GM21786 (cell line): ENCODE measurements around the gene MAST1.
"Not testable (repeated sequence)": the region's sequence is repeated elsewhere in the genome, so short reads cannot be mapped to it uniquely, and the experiment has no call there.

Source experiments
- ATAC-seq: cut with Tn5 transposase; IDR thresholded peaks from one replicate; pipeline ENCODE4 v1.9.1; 2021; ENCODE audit not compliant: unreplicated experiment

MAST1 gene

DNA sequence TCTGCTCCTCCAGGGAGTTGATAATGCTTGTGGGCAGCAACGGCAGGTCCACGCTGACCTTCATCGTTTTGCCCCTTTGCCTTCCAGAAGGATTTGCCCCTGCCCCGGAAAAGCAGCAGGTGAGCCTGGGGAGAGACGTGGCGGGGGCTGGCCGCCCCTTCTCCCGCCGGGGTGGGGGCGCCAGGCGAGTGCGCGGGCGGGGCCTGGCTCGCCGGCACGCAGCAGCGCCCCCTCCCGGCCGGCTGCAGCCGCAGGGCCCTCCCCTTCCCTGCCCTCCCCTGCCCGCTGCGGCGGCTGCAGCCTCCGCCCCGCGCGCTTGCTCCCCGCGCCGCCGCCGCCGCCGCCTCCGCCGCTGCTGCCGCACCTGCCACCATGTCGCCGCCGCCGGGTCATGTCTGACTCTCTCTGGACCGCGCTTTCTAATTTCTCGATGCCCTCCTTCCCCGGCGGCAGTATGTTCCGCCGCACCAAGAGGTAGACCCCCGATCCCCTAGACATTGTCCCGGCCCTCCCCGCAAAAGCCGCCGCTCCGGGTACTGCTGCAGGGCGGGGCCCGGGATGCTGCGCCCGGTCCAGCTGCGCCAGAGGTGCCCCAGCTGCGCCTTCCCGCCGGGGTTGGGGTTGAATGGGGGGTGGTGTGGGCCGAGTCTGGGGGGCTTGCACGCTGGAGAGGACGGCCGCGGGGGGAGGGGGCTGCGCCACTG is at the start of gene MAST1:
Gene MAST1 (plus strand): TSS at position 334 of the 704 bp plus-strand sequence. CDS start 58 bp downstream, at position 392.
- ATAC-seq: no peak

DNA sequence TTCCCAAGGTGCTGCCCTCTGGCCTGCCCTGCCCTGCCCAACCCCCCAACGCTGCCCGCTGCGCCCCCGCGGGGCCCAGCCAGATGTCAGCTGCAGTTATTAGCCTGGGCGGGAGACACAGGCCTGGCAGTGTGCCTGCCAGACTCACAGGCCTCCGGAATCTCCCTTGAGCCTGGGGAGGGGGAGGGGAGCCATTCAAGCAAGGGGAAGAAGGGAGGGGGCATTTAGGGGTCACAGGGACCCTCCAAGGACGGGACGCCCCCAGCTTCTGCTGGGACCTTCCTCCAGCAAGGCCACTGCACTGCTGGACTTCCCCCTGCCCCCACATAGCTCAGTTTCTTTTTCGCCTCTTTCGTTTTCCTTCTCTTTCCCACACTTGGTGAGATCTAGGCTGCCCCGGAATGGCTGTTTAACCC is 49.6 kb upstream of the MAST1 start:
- no peak for ATAC-seq

DNA sequence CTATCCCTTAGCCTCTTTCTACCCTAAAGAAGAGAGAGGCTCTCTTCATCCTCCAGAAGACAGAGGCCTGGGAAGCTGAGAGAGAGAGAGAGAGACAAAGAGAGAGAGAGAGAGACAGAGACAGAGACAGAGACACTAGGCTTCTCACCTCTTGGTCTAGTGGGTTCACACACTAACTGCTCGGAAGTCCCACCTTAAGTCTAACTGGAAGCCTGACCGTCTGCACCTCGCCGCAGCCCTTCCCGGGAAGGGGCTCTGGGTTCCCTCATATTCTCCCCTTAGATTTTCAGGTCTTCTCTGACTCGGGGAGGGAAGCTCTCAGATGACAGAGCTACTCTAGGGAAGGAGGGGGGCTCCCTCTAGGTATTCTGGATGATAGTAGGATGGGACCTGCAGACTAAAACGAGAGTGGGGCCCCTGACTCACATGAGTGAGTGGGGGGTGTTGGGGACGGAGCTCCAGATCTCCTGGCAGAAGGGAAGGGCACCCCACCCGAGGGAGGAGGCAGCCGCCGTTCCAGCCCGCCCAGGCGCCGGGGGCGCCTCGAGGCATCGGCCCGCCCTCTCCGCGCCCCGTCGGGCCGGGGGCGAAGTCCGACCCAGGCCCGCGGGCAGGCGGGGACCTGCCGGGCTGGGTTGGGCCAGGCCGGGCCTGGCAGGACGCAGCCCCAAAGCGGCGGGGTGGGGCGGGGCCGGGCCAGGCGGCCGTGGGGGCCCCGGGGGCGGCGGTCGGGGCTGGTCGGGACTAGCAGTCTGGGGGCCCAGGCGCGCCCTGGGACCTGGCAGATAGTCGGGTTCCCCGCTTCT is 49.0 kb upstream of the MAST1 start:
- no peak for ATAC-seq

DNA sequence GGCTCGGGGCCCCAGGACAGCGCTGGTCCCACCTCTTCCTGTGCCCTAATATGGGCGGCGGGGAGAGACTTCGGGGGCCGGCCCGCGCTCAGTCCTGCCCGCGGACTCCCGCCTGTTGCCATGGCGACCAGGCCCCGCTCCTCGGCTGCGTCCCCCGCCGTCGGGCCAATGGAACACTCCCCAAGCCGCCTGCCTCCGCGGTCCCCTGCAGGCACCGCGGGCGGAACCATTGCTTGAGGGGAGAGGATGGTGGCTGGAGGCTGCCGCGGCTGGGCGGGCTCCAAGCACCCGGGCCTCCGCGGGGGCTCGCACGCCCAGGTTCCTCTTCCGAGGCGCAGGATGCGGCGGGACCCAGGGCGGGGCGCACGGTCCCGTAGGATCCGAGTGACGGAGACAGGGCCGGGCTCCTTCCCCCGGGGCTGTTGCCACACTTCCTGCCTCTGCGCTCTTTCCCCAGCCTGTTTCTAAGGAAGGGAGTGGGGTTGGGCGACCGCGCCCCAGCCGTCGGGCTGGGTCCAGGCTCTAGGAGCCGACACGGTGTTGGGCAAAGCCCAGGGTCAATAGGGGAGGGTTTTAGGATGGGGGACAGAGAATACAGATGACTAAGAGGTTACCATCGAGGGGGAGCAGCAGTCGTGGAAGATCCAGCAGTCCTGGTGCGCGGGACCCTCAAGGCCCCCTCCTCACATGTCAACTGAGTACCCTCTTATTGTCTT is 48.3 kb upstream of the MAST1 start:
- ATAC-seq: peak; percentile 37

DNA sequence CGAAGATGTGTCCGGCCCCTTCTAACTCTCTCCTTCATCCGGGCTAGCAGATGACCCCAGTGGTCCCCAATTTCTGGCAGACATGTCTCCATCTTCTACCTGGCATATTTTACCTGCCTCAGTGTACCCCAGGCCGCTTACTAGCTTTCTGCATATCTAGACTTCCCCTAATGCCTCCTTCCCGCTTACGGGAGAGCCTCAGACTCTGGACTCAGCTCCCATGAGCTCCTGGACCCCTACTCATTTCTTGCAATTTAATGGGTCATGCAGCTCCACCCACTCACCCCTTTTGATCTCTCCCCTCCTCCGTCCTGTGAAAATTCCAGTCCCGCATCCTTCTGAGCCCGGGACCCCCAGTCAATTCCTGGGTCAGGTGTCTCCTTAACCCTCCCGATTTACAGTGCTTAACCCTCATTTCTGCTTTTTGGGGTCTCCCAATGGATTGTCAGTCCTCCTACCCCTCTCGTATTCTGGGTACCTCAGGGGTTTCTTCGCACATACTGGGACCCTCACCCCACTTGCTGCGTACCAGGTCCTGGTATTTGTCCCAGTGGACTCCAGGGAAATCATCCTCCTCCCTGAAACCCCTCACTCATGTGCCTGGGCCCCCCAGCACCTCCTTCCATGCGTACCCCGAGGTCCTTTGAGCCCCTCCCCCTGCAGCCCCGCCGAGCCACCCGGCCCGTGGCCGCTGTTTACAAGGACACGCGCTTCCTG is 47.5 kb upstream of the MAST1 start:
- ATAC-seq: no peak

DNA sequence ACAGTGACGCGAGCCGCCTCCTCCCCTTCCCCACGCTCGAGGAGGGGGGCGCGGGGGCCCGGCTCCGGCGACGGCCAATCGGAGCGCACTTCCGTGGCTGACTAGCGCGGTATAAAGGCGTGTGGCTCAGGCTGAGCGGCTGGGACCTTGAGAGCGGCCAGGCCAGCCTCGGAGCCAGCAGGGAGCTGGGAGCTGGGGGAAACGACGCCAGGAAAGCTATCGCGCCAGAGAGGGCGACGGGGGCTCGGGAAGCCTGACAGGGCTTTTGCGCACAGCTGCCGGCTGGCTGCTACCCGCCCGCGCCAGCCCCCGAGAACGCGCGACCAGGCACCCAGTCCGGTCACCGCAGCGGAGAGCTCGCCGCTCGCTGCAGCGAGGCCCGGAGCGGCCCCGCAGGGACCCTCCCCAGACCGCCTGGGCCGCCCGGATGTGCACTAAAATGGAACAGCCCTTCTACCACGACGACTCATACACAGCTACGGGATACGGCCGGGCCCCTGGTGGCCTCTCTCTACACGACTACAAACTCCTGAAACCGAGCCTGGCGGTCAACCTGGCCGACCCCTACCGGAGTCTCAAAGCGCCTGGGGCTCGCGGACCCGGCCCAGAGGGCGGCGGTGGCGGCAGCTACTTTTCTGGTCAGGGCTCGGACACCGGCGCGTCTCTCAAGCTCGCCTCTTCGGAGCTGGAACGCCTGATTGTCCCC is 46.8 kb upstream of the MAST1 start, which contains the start of gene JUNB:
Gene JUNB (plus strand): TSS at position 142 of the 706 bp plus-strand sequence. CDS start 286 bp downstream, at position 428.
- ATAC-seq: peak; percentile 22

DNA sequence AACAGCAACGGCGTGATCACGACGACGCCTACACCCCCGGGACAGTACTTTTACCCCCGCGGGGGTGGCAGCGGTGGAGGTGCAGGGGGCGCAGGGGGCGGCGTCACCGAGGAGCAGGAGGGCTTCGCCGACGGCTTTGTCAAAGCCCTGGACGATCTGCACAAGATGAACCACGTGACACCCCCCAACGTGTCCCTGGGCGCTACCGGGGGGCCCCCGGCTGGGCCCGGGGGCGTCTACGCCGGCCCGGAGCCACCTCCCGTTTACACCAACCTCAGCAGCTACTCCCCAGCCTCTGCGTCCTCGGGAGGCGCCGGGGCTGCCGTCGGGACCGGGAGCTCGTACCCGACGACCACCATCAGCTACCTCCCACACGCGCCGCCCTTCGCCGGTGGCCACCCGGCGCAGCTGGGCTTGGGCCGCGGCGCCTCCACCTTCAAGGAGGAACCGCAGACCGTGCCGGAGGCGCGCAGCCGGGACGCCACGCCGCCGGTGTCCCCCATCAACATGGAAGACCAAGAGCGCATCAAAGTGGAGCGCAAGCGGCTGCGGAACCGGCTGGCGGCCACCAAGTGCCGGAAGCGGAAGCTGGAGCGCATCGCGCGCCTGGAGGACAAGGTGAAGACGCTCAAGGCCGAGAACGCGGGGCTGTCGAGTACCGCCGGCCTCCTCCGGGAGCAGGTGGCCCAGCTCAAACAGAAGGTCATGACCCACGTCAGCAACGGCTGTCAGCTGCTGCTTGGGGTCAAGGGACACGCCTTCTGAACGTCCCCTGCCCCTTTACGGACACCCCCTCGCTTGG is 46.1 kb upstream of the MAST1 start:
- no peak for ATAC-seq

DNA sequence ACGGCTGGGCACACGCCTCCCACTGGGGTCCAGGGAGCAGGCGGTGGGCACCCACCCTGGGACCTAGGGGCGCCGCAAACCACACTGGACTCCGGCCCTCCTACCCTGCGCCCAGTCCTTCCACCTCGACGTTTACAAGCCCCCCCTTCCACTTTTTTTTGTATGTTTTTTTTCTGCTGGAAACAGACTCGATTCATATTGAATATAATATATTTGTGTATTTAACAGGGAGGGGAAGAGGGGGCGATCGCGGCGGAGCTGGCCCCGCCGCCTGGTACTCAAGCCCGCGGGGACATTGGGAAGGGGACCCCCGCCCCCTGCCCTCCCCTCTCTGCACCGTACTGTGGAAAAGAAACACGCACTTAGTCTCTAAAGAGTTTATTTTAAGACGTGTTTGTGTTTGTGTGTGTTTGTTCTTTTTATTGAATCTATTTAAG is 45.4 kb upstream of the MAST1 start:
- ATAC-seq: no peak

DNA sequence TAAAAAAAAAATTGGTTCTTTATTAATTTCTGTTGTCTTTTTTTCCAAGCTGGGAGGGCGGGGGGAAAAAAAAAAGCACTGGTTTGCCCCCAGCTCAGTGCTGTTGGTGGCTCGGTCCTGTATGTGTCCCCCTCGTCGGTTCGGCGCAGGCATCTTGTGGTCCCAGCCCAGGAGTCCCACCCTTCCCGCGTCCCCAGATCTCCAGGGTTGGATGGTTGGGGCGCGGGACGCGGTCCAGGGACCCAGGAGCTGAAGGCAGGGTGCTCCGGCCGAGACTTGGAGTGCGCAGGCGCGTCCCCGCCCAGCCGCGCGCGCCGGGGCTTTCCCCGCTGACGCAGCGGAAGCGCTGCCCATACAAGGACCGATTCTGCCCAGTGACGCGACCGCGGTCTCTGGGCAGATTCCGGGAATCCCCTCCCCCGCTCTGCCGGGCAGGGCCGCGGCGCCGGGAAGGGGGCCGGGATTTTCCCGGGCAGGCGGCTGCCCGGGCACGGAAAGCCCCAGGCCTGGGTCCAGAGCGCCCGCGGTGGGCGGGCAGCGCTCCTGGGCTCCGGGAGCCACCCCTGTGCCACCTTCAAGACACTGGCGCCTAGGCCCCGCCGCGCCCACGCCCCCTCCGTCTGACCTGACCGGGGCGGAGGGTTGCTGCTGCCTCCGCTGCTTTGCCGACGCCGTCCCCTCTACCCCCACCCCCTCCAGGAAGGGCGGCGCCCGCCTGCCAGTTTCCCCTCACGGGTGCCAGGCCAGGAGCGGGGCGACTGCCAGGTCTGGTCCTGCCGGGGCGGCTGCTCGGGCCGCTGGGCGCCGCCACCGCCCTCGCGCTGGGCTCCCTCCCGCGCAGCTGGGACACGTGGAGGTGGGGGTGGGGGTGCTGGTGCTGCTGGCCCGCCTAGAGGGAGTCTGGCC is 44.8 kb upstream of the MAST1 start:
- peak; percentile 29 for ATAC-seq

DNA sequence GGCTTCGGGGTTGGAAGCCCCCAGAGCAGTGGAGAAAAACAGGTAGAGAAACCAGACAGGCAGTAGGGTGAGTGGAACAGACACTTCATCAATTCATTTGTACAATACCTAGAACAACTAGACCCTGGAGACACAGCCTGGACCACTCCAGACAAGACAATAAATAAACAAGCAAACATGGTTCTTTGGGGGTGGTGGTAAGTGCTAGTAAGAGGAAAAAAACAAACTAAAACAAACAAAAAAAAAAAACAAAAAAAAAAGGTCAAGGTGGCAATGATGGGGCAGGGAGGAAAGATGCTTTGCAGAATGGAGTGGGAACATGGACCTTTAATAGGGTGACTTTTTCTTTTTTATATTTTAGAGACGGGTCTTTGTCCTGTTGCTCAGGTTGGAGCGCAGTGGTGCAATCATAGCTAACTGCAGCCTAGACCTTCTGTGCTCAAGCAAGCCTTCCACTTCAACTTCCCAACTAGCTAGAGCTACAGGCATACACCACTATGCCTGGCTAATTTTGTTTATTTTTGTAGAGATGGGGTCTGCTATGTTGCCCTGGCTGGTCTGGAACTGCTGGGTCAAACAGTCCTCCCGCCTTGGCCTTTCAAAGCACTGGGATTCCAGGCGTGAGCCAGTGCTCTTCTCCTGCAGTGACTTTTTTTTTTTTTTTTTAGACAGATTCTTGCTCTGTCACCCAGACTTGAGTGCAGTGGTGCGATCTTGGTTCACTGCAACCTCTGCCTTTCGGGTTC is 43.9 kb upstream of the MAST1 start:
- ATAC-seq: no peak

DNA sequence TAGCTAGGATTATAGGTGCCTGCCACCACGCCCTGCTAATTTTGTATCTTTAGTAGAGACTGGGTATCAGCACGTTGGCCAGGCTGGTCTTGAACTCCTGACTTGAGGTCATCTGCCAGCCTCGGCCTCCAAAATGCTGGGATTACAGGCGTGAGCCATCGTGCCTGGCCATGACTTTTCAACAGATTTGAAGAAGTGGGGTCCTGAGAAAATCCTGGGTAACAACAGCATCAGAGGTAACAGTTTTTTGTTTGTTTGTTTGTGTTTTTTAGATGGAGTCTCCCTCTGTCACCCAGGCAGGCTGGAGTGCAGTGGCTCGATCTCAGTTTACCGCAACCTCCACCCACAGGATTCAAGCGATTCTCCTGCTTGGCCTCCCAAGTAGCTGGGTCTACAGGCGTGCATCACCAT is 43.3 kb upstream of the MAST1 start:
- no peak for ATAC-seq

DNA sequence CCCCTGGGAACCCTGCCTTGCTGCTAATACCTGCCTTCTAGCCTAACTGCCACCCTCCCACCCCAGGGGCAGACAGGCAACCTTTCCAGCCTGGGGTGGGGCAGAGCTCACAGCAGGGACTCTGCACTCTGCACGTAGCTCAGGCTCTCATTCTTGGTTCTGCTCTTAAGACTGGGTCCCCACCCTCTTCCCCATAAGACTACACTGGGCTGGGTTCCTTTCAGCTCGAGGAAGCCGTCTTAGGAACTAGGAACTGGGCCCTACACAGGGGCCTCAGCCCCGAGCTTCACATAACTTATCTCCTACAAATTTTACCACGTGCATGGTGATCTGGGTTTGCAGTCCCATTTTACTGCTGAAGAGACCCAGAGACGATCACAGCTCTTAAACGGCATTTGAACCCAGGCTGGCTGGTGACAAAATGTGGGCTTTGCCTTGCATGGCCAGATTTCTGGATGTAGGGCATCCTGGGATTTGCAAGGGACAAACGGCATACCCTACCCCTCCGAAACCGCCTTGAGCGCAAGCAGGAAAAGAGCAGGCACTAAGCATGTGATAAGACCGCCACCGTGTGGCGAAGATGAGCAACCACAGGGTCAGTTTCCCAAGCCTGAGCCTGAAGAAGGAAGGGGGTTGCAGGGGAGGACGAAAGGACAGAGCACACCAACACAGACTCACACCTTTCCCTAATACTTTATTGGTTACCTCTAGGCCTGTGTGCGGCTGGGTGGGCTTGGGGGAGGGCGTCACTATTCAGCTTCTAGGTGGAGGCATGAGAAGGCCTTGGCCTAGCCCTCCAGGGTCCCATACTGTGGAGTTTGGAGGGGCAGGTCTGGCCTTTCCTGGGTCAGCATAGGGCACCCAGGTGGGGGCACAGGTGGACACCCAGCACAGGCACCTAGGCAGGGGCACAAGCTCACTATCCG is 41.9 kb upstream of the MAST1 start:
- ATAC-seq: no peak

DNA sequence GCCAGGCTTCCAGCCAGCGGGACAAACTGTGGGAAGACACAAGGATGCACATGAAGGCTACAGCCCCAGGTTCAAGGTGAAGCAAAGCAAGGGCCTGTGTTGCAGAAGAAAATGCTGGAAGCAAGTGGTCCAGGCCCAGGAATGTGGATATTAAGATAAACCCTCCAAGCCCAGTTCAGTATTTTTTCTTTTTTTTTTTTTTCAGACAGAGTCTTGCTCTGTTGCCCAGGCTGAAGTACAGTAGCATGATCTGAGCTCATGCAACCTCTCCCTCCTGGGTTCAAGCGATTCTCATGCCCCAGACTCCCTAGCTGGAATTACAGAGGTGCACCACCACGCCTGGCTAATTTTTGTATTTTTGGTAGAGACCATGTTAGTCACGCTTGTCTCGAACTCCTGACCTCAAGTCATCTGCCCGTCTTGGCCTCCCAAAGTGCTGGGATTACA is 41.2 kb upstream of the MAST1 start:
- no peak for ATAC-seq

DNA sequence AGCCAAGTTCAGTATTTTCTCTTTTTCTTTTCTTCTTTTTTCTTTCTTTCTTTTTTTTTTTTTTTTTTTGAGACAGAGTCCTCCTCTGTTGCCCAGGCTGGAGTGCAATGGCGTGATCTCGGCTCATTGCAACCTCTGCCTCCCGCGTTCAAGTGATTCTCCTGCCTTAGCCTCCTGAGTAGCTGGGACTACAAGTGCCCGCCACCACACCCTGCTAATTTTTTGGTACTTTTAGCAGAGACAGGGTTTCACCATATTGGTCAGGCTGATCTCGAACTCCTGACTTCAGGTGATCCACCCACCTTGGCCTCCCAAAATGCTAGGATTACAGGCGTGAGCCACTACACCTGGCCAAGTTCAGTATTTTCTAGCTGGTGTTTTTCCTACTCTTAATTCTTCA is 40.7 kb upstream of the MAST1 start:
- ATAC-seq: not testable (repeated sequence)

DNA sequence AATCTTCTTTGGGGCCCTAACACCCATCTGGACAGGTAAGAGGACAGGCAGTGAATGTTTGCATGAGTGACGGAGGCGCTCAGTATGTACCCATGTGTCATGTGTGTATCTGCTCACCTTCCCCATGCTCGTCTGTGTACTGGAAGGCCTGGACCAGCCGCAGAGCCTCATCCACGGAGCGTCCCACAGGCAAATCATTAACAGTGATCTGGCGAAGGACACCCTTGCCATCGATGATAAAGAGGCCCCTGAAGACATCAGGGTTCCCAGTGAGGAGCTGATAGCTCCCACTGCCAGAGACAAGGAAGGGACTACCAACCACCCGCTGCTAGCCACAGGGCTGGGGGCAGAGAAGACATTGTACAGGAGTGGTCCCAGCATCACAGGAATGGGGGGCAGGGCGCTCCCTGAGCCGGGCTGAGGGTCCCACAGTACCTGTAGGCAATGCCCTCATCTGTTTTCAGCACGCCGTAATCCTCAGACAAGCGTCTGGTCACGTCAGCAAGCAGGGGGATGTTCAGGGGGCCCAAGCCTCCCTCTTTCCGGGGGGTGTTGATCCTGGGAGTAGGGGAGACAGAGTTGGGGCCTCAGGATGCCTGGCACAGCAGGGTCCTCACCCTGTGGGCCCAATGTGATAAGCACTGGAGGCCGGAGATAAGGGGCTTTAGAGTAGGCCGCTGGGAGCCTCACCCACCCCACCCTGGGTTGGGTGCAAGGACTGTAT is 38.4 kb upstream of the MAST1 start:
- ATAC-seq: no peak

DNA sequence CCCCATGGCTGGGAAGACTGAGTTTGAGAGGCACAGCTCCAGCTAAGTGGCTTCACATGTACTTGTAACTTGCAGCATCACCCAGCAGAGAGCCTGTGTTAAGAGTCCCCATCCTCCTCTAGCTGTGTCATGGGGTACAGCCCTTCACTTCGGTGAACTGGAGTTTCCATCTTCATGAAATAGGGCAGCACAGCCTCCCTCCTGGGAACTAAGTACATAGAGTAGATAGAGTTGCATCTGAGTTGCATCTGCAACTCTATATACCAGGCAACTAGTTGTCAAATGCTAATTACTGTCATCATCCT is 37.9 kb upstream of the MAST1 start:
- ATAC-seq: no peak
